ENCODE data around the gene INTS11. TPM values are rescaled to one million over a fixed set of nuclear protein-coding genes. Genes with fewer than 3 reads are reported as not detected.

The INTS11 gene
- total and polyA plus RNA-seq, 7 experiments from 2014 or later: 62.8 to 187 (median 134) TPM

GRCh38 chr1:1358433-1359271 is 34.2 kb upstream of the INTS11 start, which contains the start of gene MXRA8:
Gene MXRA8, minus strand, starts transcription at chr1:1358555. Its CDS starts 51 bp downstream, at chr1:1358504.
- Mint-ChIP-seq H3K4me3 (peak within 1 kb of the TSS in 9 of 10 donors; percentile 25 to 75 (median 48)), H3K27me3 (peaks cover 0 to 27% (median 7%) of the 10 kb centered on the region in 5 donors), H3K36me3 (no peaks in the 10 kb centered on the region), H3K27ac (peak within 1 kb of the TSS in 8 of 9 donors; percentile 4 to 78 (median 54)), H3K4me1 (peaks cover 8 to 20% (median 13%) of the 10 kb centered on the region in 7 donors), H3K9me3 (peaks cover 0 to 2% (median 0%) of the 10 kb centered on the region in 11 donors)
- H3K4me1 ChIP-seq (ENCODE audit: control insufficient read depth in 2 of 2, insufficient read depth in 2 of 2, low read length in 2 of 2): peaks cover 0 to 11% of the 10 kb centered on the region in 2 donors
- ChIA-PET POLR2A (interaction anchor here (0.6 to 2.1 kb wide), 5 partner anchors 10 to 257 kb away, joined by 3 to 10 read pairs (median 4); partner anchors contain the start of genes AURKAIP1 and MIB2), CTCF (no interaction called here)
- no peaks in the 10 kb centered on the region for H3K36me3 ChIP-seq (ENCODE audit: control insufficient read depth in 2 of 3, insufficient read depth in 3 of 3, low read length in 3 of 3)
- ATAC-seq (peak; percentile 5), DNase-seq (no peak)
- intact Hi-C loops (cut with micrococcal nuclease): loop anchor here in 1 of 2 donors (1.0 kb wide), 1 partner anchor 13 kb away; no protein-coding TSS in a partner anchor
- peak within 1 kb of the TSS; percentile 23 for H3K27ac ChIP-seq (ENCODE audit: low read depth, low read length)
- H3K9me3 ChIP-seq (ENCODE audit: control insufficient read depth in 2 of 3, low read length in 3 of 3): no peaks in the 10 kb centered on the region
- H3K4me3 ChIP-seq (ENCODE audit: low read length): no peak within 1 kb of the TSS
- H3K27me3 ChIP-seq (ENCODE audit: control insufficient read depth in 2 of 2, insufficient read depth in 2 of 2, low read length in 2 of 2): peaks cover 0 to 9% of the 10 kb centered on the region in 2 donors

GRCh38 chr1:1357871-1358432 is 33.5 kb upstream of the INTS11 start:
- Histone ChIP-seq H3K4me3 (ENCODE audit: low read length) (no peak overlapping the region), H3K36me3 (ENCODE audit: control insufficient read depth in 2 of 3, insufficient read depth in 3 of 3, low read length in 3 of 3) (no peaks in the 10 kb centered on the region), H3K9me3 (ENCODE audit: control insufficient read depth in 2 of 3, low read length in 3 of 3) (no peaks in the 10 kb centered on the region), H3K27ac (ENCODE audit: low read depth, low read length) (no peak overlapping the region), H3K27me3 (ENCODE audit: control insufficient read depth in 2 of 2, insufficient read depth in 2 of 2, low read length in 2 of 2) (peaks cover 0 to 9% of the 10 kb centered on the region in 2 donors), H3K4me1 (ENCODE audit: control insufficient read depth in 2 of 2, insufficient read depth in 2 of 2, low read length in 2 of 2) (peaks cover 0 to 18% of the 10 kb centered on the region in 2 donors)
- H3K4me1 Mint-ChIP-seq: peaks cover 8 to 22% (median 13%) of the 10 kb centered on the region in 7 donors
- peaks cover 0 to 2% (median 0%) of the 10 kb centered on the region in 11 donors for H3K9me3 Mint-ChIP-seq
- POLR2A ChIA-PET: interaction anchor here (0.6 to 2.1 kb wide), 2 partner anchors 13 to 257 kb away, joined by 3 to 10 read pairs; partner anchors contain the start of gene MIB2
- intact Hi-C loops (cut with micrococcal nuclease): no loop called here
- H3K27ac Mint-ChIP-seq: peak overlapping the region in 1 of 9 donors; percentile 48
- DNase-seq: peak in 1 of 9 donors; percentile 4
- H3K4me3 Mint-ChIP-seq: peak overlapping the region in 4 of 10 donors; percentile 25 to 46 (median 34)
- ATAC-seq: no peak
- CTCF ChIA-PET: no interaction called here
- no peaks in the 10 kb centered on the region for H3K36me3 Mint-ChIP-seq
- H3K27me3 Mint-ChIP-seq: peaks cover 0 to 33% (median 10%) of the 10 kb centered on the region in 5 donors

- Histone ChIP-seq H3K4me3 (ENCODE audit: low read length) (no peak overlapping the region), H3K27me3 (ENCODE audit: control insufficient read depth in 2 of 2, insufficient read depth in 2 of 2, low read length in 2 of 2) (peaks cover 0 to 9% of the 10 kb centered on the region in 2 donors), H3K27ac (ENCODE audit: low read depth, low read length) (no peak overlapping the region), H3K36me3 (ENCODE audit: control insufficient read depth in 2 of 3, insufficient read depth in 3 of 3, low read length in 3 of 3) (no peaks in the 10 kb centered on the region), H3K9me3 (ENCODE audit: control insufficient read depth in 2 of 3, low read length in 3 of 3) (no peaks in the 10 kb centered on the region), H3K4me1 (ENCODE audit: control insufficient read depth in 2 of 2, insufficient read depth in 2 of 2, low read length in 2 of 2) (peaks cover 0 to 18% of the 10 kb centered on the region in 2 donors)
- intact Hi-C loops (cut with micrococcal nuclease): no loop called here
- ChIA-PET POLR2A (interaction anchor here (2.1 kb wide), 1 partner anchor 14 kb away, joined by 10 read pairs; no protein-coding TSS in a partner anchor), CTCF (no interaction called here)
- Mint-ChIP-seq H3K4me1 (peaks cover 12 to 31% (median 19%) of the 10 kb centered on the region in 7 donors), H3K27me3 (peaks cover 0 to 39% (median 16%) of the 10 kb centered on the region in 5 donors), H3K27ac (no peak overlapping the region), H3K4me3 (no peak overlapping the region), H3K36me3 (peaks cover 0 to 2% (median 0%) of the 10 kb centered on the region in 5 donors), H3K9me3 (peaks cover 0 to 5% (median 0%) of the 10 kb centered on the region in 11 donors)
- no peak for DNase-seq
- no peak for ATAC-seq
Observed at GRCh38 chr1:1356796-1357401, 32.4 kb upstream of the INTS11 start.

GRCh38 chr1:1356166-1356795 is 31.8 kb upstream of the INTS11 start:
- Mint-ChIP-seq H3K27me3 (peaks cover 0 to 39% (median 16%) of the 10 kb centered on the region in 5 donors), H3K4me1 (peaks cover 11 to 31% (median 19%) of the 10 kb centered on the region in 7 donors), H3K4me3 (no peak overlapping the region), H3K9me3 (peaks cover 0 to 5% (median 0%) of the 10 kb centered on the region in 11 donors), H3K27ac (no peak overlapping the region), H3K36me3 (peaks cover 0 to 2% (median 0%) of the 10 kb centered on the region in 5 donors)
- ChIA-PET POLR2A (no interaction called here), CTCF (no interaction called here)
- no peak for ATAC-seq
- intact Hi-C loops (cut with micrococcal nuclease): no loop called here
- Histone ChIP-seq H3K9me3 (ENCODE audit: control insufficient read depth in 2 of 3, low read length in 3 of 3) (no peaks in the 10 kb centered on the region), H3K27ac (ENCODE audit: low read depth, low read length) (no peak overlapping the region), H3K4me3 (ENCODE audit: low read length) (no peak overlapping the region), H3K36me3 (ENCODE audit: control insufficient read depth in 2 of 3, insufficient read depth in 3 of 3, low read length in 3 of 3) (no peaks in the 10 kb centered on the region), H3K4me1 (ENCODE audit: control insufficient read depth in 2 of 2, insufficient read depth in 2 of 2, low read length in 2 of 2) (peaks cover 0 to 18% of the 10 kb centered on the region in 2 donors), H3K27me3 (ENCODE audit: control insufficient read depth in 2 of 2, insufficient read depth in 2 of 2, low read length in 2 of 2) (peaks cover 0 to 9% of the 10 kb centered on the region in 2 donors)
- DNase-seq: no peak

- Histone ChIP-seq H3K36me3 (ENCODE audit: control insufficient read depth in 2 of 3, insufficient read depth in 3 of 3, low read length in 3 of 3) (no peaks in the 10 kb centered on the region), H3K27ac (ENCODE audit: low read depth, low read length) (no peak overlapping the region), H3K4me3 (ENCODE audit: low read length) (no peak overlapping the region), H3K4me1 (ENCODE audit: control insufficient read depth in 2 of 2, insufficient read depth in 2 of 2, low read length in 2 of 2) (peaks cover 0 to 18% of the 10 kb centered on the region in 2 donors), H3K27me3 (ENCODE audit: control insufficient read depth in 2 of 2, insufficient read depth in 2 of 2, low read length in 2 of 2) (peaks cover 0 to 9% of the 10 kb centered on the region in 2 donors), H3K9me3 (ENCODE audit: control insufficient read depth in 2 of 3, low read length in 3 of 3) (no peaks in the 10 kb centered on the region)
- intact Hi-C loops (cut with micrococcal nuclease): no loop called here
- ChIA-PET POLR2A (no interaction called here), CTCF (no interaction called here)
- peaks cover 0 to 34% (median 11%) of the 10 kb centered on the region in 5 donors for H3K27me3 Mint-ChIP-seq
- H3K4me3 Mint-ChIP-seq: peak overlapping the region in 1 of 10 donors; percentile 84
- DNase-seq (no peak), ATAC-seq (peak; percentile 36)
- H3K36me3 Mint-ChIP-seq: peaks cover 0 to 2% (median 0%) of the 10 kb centered on the region in 5 donors
- peaks cover 5 to 28% (median 19%) of the 10 kb centered on the region in 7 donors for H3K4me1 Mint-ChIP-seq
- H3K27ac Mint-ChIP-seq: no peak overlapping the region
- H3K9me3 Mint-ChIP-seq: peaks cover 0 to 3% (median 0%) of the 10 kb centered on the region in 11 donors
Observed at GRCh38 chr1:1355416-1355815, 31.0 kb upstream of the INTS11 start.

All from naive thymus-derived CD4-positive, alpha-beta T cell (primary cell).